ENCODE data around the gene SYTL2. TPM values are rescaled to one million over a fixed set of nuclear protein-coding genes. Genes with fewer than 3 reads are reported as not detected.

The SYTL2 gene
- total and polyA plus RNA-seq, 4 experiments from 2014 or later: 3.9 to 35.7 (median 28.2) TPM

DNA sequence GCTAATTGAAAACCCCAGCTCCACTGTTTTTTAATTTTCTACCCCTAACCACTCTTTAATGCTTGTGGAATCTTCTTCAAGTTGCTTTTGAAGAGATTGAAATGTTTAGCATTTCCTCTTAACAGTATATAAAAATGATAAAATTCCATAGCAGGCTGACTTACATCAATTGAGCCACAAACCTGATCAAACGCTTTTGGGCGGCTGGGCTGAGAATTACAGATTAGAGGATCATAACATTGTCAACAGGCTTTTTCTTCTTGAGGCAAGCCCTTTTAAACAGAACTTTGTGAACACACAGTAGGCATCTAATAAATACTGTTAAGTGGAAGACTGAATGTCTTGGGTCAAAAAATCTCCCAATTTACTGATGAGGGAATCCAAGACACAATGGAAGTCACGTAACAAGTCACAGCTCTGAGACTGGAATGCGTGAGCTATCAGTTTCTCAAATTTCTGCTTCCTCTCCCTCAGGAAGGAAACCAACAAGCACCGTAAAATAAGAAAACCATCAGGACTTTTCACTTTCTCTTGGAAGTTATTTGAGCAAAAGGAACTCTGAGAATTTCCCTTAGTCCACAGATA lies 75.0 kb downstream of the SYTL2 start:
- Mint-ChIP-seq H3K9me3 (peaks cover 0 to 2% (median 0%) of the 10 kb centered on the region in 8 donors), H3K4me3 (no peak overlapping the region), H3K36me3 (peaks cover 25 to 31% of the 10 kb centered on the region in 2 donors), H3K27me3 (no peaks in the 10 kb centered on the region), H3K27ac (peak overlapping the region in 1 of 7 donors; percentile 15), H3K4me1 (peaks cover 19 to 41% (median 32%) of the 10 kb centered on the region in 4 donors)
- H3K4me3 ChIP-seq (ENCODE audit: low read length in 2 of 2): no peak overlapping the region
- DNase-seq: no peak
- no peaks in the 10 kb centered on the region for H3K27me3 ChIP-seq (ENCODE audit: insufficient read depth, low read length)
- H3K9me3 ChIP-seq (ENCODE audit: control insufficient read depth in 1 of 2, low read length in 2 of 2): no peaks in the 10 kb centered on the region
- H3K36me3 ChIP-seq (ENCODE audit: insufficient read depth, low read length): no peaks in the 10 kb centered on the region
- H3K27ac ChIP-seq (ENCODE audit: low read depth, low read length): no peak overlapping the region
- CTCF ChIA-PET (ENCODE audit: partially characterized antibody): no interaction called here
- H3K4me1 ChIP-seq (ENCODE audit: insufficient read depth, low read length): peaks cover 29% of the 10 kb centered on the region
- POLR2A ChIA-PET (ENCODE audit: partially characterized antibody): interaction anchor here (1.4 kb wide), 1 partner anchor 10 kb away, joined by 3 read pairs; no protein-coding TSS in a partner anchor
- intact Hi-C loops (cut with micrococcal nuclease): loop anchor here (2.0 kb wide), 1 partner anchor 17 kb away; no protein-coding TSS in a partner anchor

DNA sequence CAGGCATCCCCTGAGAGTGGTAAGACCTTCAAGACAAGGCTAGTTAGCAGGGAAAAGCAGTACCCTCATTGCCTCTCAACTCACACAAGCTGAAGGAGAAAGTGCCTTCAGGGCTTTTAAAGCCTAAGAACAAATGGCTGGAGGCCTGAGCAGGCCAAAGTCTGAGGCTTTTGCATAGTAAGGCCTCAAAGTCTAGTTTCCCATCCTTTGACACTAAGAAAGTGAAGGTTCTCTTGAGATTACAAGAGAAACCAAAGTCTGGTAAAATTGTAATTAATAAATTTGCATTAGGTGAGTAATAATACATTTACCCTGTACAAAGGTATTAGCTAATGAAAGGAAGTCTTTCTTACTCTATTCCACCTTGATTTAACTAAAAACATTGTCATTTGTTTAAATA lies 78.0 kb downstream of the SYTL2 start:
- Histone ChIP-seq H3K9me3 (ENCODE audit: control insufficient read depth in 1 of 2, low read length in 2 of 2) (no peaks in the 10 kb centered on the region), H3K4me3 (ENCODE audit: low read length in 2 of 2) (no peak overlapping the region), H3K4me1 (ENCODE audit: insufficient read depth, low read length) (peaks cover 10% of the 10 kb centered on the region), H3K27me3 (ENCODE audit: insufficient read depth, low read length) (no peaks in the 10 kb centered on the region), H3K27ac (ENCODE audit: low read depth, low read length) (no peak overlapping the region), H3K36me3 (ENCODE audit: insufficient read depth, low read length) (no peaks in the 10 kb centered on the region)
- Mint-ChIP-seq H3K27ac (no peak overlapping the region), H3K4me3 (no peak overlapping the region), H3K9me3 (peaks cover 0 to 2% (median 0%) of the 10 kb centered on the region in 8 donors), H3K36me3 (peaks cover 41 to 42% of the 10 kb centered on the region in 2 donors), H3K27me3 (no peaks in the 10 kb centered on the region), H3K4me1 (peaks cover 7 to 34% (median 18%) of the 10 kb centered on the region in 4 donors)
- no peak for DNase-seq
- ChIA-PET POLR2A (ENCODE audit: partially characterized antibody) (no interaction called here), CTCF (ENCODE audit: partially characterized antibody) (no interaction called here)
- intact Hi-C loops (cut with micrococcal nuclease): no loop called here

- Histone ChIP-seq H3K27ac (ENCODE audit: low read depth, low read length) (no peak overlapping the region), H3K4me1 (ENCODE audit: insufficient read depth, low read length) (no peaks in the 10 kb centered on the region), H3K36me3 (ENCODE audit: insufficient read depth, low read length) (no peaks in the 10 kb centered on the region), H3K4me3 (ENCODE audit: low read length in 2 of 2) (no peak overlapping the region), H3K27me3 (ENCODE audit: insufficient read depth, low read length) (no peaks in the 10 kb centered on the region), H3K9me3 (ENCODE audit: control insufficient read depth in 1 of 2, low read length in 2 of 2) (no peaks in the 10 kb centered on the region)
- ChIA-PET CTCF (ENCODE audit: partially characterized antibody) (no interaction called here), POLR2A (ENCODE audit: partially characterized antibody) (no interaction called here)
- intact Hi-C loops (cut with micrococcal nuclease): no loop called here
- peaks cover 0 to 2% (median 0%) of the 10 kb centered on the region in 8 donors for H3K9me3 Mint-ChIP-seq
- peaks cover 33 to 57% of the 10 kb centered on the region in 2 donors for H3K36me3 Mint-ChIP-seq
- no peak for DNase-seq
- no peaks in the 10 kb centered on the region for H3K27me3 Mint-ChIP-seq
- H3K4me1 Mint-ChIP-seq: peaks cover 0 to 21% (median 7%) of the 10 kb centered on the region in 4 donors
- peak overlapping the region in 1 of 7 donors; percentile 43 for H3K27ac Mint-ChIP-seq
- H3K4me3 Mint-ChIP-seq: no peak overlapping the region
These were observed 84.6 kb downstream of the SYTL2 start for GRCh38 chr11:85726381-85726780.

- no peaks in the 10 kb centered on the region for H3K36me3 ChIP-seq (ENCODE audit: insufficient read depth, low read length)
- no peaks in the 10 kb centered on the region for H3K9me3 ChIP-seq (ENCODE audit: control insufficient read depth in 1 of 2, low read length in 2 of 2)
- Mint-ChIP-seq H3K9me3 (peaks cover 0 to 2% (median 0%) of the 10 kb centered on the region in 8 donors), H3K27ac (peak overlapping the region in 2 of 7 donors; percentile 41 to 43), H3K36me3 (peaks cover 34 to 54% of the 10 kb centered on the region in 2 donors), H3K4me3 (no peak overlapping the region), H3K27me3 (no peaks in the 10 kb centered on the region), H3K4me1 (peaks cover 0 to 15% (median 7%) of the 10 kb centered on the region in 4 donors)
- ChIA-PET CTCF (ENCODE audit: partially characterized antibody) (interaction anchor here (1.9 kb wide), 1 partner anchor 85 kb away, joined by 4 read pairs; no protein-coding TSS in a partner anchor), POLR2A (ENCODE audit: partially characterized antibody) (no interaction called here)
- no peaks in the 10 kb centered on the region for H3K4me1 ChIP-seq (ENCODE audit: insufficient read depth, low read length)
- intact Hi-C loops (cut with micrococcal nuclease): no loop called here
- H3K4me3 ChIP-seq (ENCODE audit: low read length in 2 of 2): no peak overlapping the region
- DNase-seq: no peak
- H3K27me3 ChIP-seq (ENCODE audit: insufficient read depth, low read length): no peaks in the 10 kb centered on the region
- H3K27ac ChIP-seq (ENCODE audit: low read depth, low read length): no peak overlapping the region
These were observed 85.3 kb downstream of the SYTL2 start for GRCh38 chr11:85725510-85726258.

- H3K27me3 Mint-ChIP-seq: no peaks in the 10 kb centered on the region
- H3K36me3 Mint-ChIP-seq: peaks cover 30 to 49% of the 10 kb centered on the region in 2 donors
- Histone ChIP-seq H3K4me3 (ENCODE audit: low read length in 2 of 2) (no peak overlapping the region), H3K4me1 (ENCODE audit: insufficient read depth, low read length) (no peaks in the 10 kb centered on the region), H3K9me3 (ENCODE audit: control insufficient read depth in 1 of 2, low read length in 2 of 2) (no peaks in the 10 kb centered on the region), H3K27ac (ENCODE audit: low read depth, low read length) (no peak overlapping the region), H3K36me3 (ENCODE audit: insufficient read depth, low read length) (no peaks in the 10 kb centered on the region), H3K27me3 (ENCODE audit: insufficient read depth, low read length) (no peaks in the 10 kb centered on the region)
- intact Hi-C loops (cut with micrococcal nuclease): no loop called here
- H3K4me3 Mint-ChIP-seq: no peak overlapping the region
- no peak for DNase-seq
- H3K9me3 Mint-ChIP-seq: peaks cover 0 to 2% (median 0%) of the 10 kb centered on the region in 8 donors
- ChIA-PET POLR2A (ENCODE audit: partially characterized antibody) (interaction anchor here (0.6 kb wide), 1 partner anchor 61 kb away, joined by 3 read pairs; no protein-coding TSS in a partner anchor), CTCF (ENCODE audit: partially characterized antibody) (interaction anchor here (1.9 kb wide), 1 partner anchor 86 kb away, joined by 4 read pairs; no protein-coding TSS in a partner anchor)
- H3K4me1 Mint-ChIP-seq: peaks cover 0 to 9% (median 4%) of the 10 kb centered on the region in 4 donors
- H3K27ac Mint-ChIP-seq: peak overlapping the region in 1 of 7 donors; percentile 42
These were observed 86.0 kb downstream of the SYTL2 start for GRCh38 chr11:85724748-85725465.

DNA sequence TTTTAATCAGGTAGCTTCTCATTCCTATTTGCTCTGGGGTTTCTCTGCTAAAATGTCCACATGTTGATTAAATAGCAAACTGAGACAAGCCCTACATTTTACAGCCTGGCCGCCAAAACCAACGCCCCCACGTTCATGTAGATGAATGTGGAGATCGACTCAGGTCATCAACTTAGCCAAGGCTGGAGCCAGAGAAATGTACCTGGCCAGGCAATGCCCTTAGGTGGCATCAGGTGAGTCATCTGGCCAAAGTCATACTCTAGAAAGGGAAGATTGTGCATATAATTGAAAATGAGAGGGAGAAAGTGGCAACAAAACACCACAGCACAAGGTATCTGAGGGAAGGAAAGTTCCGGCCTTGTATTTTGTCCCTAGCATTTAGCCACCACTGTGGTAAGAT lies 87.9 kb downstream of the SYTL2 start:
- no peak for DNase-seq
- intact Hi-C loops (cut with micrococcal nuclease): no loop called here

GRCh38 chr11:85721191-85721590 lies 89.8 kb downstream of the SYTL2 start:
- Histone ChIP-seq H3K9me3 (ENCODE audit: control insufficient read depth in 1 of 2, low read length in 2 of 2) (no peaks in the 10 kb centered on the region), H3K4me3 (ENCODE audit: low read length in 2 of 2) (no peak overlapping the region), H3K36me3 (ENCODE audit: insufficient read depth, low read length) (no peaks in the 10 kb centered on the region), H3K27me3 (ENCODE audit: insufficient read depth, low read length) (no peaks in the 10 kb centered on the region), H3K4me1 (ENCODE audit: insufficient read depth, low read length) (no peaks in the 10 kb centered on the region), H3K27ac (ENCODE audit: low read depth, low read length) (no peak overlapping the region)
- no peak for DNase-seq
- Mint-ChIP-seq H3K36me3 (peaks cover 12 to 27% of the 10 kb centered on the region in 2 donors), H3K4me3 (no peak overlapping the region), H3K4me1 (peaks cover 0 to 6% (median under 1%) of the 10 kb centered on the region in 4 donors), H3K27ac (peak overlapping the region in 1 of 7 donors; percentile 22), H3K27me3 (no peaks in the 10 kb centered on the region), H3K9me3 (no peaks in the 10 kb centered on the region)
- POLR2A ChIA-PET (ENCODE audit: partially characterized antibody): no interaction called here
- CTCF ChIA-PET (ENCODE audit: partially characterized antibody): no interaction called here
- intact Hi-C loops (cut with micrococcal nuclease): no loop called here

More for the DNA sequence above, 87.9 kb downstream of the SYTL2 start:
- no peaks in the 10 kb centered on the region for H3K27me3 ChIP-seq (ENCODE audit: insufficient read depth, low read length)
- Mint-ChIP-seq H3K4me3 (no peak overlapping the region), H3K36me3 (peaks cover 23 to 44% of the 10 kb centered on the region in 2 donors), H3K4me1 (no peaks in the 10 kb centered on the region), H3K9me3 (no peaks in the 10 kb centered on the region), H3K27ac (peak overlapping the region in 1 of 7 donors; percentile 6), H3K27me3 (no peaks in the 10 kb centered on the region)
- H3K9me3 ChIP-seq (ENCODE audit: control insufficient read depth in 1 of 2, low read length in 2 of 2): no peaks in the 10 kb centered on the region
- no peak overlapping the region for H3K4me3 ChIP-seq (ENCODE audit: low read length in 2 of 2)
- H3K36me3 ChIP-seq (ENCODE audit: insufficient read depth, low read length): no peaks in the 10 kb centered on the region
- no peaks in the 10 kb centered on the region for H3K4me1 ChIP-seq (ENCODE audit: insufficient read depth, low read length)
- no peak overlapping the region for H3K27ac ChIP-seq (ENCODE audit: low read depth, low read length)
- CTCF ChIA-PET (ENCODE audit: partially characterized antibody): no interaction called here
- POLR2A ChIA-PET (ENCODE audit: partially characterized antibody): no interaction called here

Data from CD4-positive, alpha-beta memory T cell (primary cell).